Neural cell (in vitro differentiated cells): ENCODE data around the gene RAB5B.
"Not testable (repeated sequence)": the region's sequence is repeated elsewhere in the genome, so short reads cannot be mapped to it uniquely, and the experiment has no call there.

Experiments
- REST ChIP-seq: IDR thresholded peaks from 2 replicates; pipeline ENCODE4 v1.6.1; 2012; ENCODE audit warnings: borderline replicate concordance
- TAF1 ChIP-seq: IDR thresholded peaks from 2 replicates; pipeline ENCODE4 v1.6.1; 2012; ENCODE audit warnings: low read depth

DNA sequence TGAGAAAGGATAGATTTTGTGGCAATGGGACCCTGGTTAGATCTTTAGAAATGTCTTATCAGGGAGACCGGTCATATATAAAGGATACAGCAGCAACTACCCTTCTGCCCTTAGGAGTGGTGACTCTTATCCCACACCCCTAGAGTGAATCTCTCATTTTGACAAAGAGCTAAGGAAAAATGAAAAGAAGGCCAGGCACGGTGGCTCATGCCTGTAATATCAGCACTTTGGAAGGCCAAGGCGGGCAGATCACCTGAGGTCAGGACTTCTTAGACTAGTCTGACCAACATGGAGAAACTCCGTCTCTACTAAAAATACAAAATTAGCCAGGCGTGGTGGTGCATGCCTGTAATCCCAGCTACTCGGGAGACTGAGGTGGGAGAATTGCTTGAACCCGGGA, 12.1 kb downstream of the RAB5B start:
- not testable (repeated sequence) for TF ChIP-seq REST, TAF1
